Stimulated activated CD4-positive, alpha-beta T cell treated with anti-CD3 and anti-CD28 coated beads, Interleukin-4, amount 100 ng/mL, for 48 hours (primary cell): ENCODE data around the gene PRKG1.

Source experiments
- DNase-seq, 2 donors: peaks; one replicate each; pipeline ENCODE4 v3.0.0-alpha.2; 2020; ENCODE audit warnings: low read depth in 2 of 2

PRKG1 gene

GRCh38 chr10:51074238-51075028, at the start of gene PRKG1:
Gene PRKG1 (plus strand): TSS chr10:51074487.
- no peak for DNase-seq

GRCh38 chr10:51028420-51028819, 45.9 kb upstream of the PRKG1 start:
- DNase-seq, result no peak

GRCh38 chr10:51029172-51029641, 45.1 kb upstream of the PRKG1 start:
- no peak for DNase-seq

GRCh38 chr10:51030480-51030879, 43.8 kb upstream of the PRKG1 start:
- no peak for DNase-seq

- DNase-seq, result no peak
Observed at GRCh38 chr10:51031950-51032349, 42.3 kb upstream of the PRKG1 start.

GRCh38 chr10:51034769-51035168, 39.5 kb upstream of the PRKG1 start:
- DNase-seq, result no peak

GRCh38 chr10:51035344-51035743, 38.9 kb upstream of the PRKG1 start:
- no peak for DNase-seq

GRCh38 chr10:51045871-51046270, 28.4 kb upstream of the PRKG1 start:
- DNase-seq, result no peak

- DNase-seq, result no peak
Observed at GRCh38 chr10:51046654-51047053, 27.6 kb upstream of the PRKG1 start.

- no peak for DNase-seq
Observed at GRCh38 chr10:51047857-51048256, 26.4 kb upstream of the PRKG1 start.

GRCh38 chr10:51048792-51049191, 25.5 kb upstream of the PRKG1 start:
- DNase-seq, result no peak

GRCh38 chr10:51052163-51052562, 22.1 kb upstream of the PRKG1 start:
- no peak for DNase-seq

GRCh38 chr10:51057925-51058324, 16.4 kb upstream of the PRKG1 start:
- DNase-seq, result no peak

- no peak for DNase-seq
Observed at GRCh38 chr10:51063166-51063565, 11.1 kb upstream of the PRKG1 start.

GRCh38 chr10:51063659-51064535, 10.4 kb upstream of the PRKG1 start:
- no peak for DNase-seq

GRCh38 chr10:51066231-51066630, 8.1 kb upstream of the PRKG1 start:
- DNase-seq, result no peak

GRCh38 chr10:51072210-51072609, 2.1 kb upstream of the PRKG1 start:
- no peak for DNase-seq

GRCh38 chr10:51072921-51073434, 1.3 kb upstream of the PRKG1 start:
- no peak for DNase-seq

GRCh38 chr10:51073453-51074237, 642 bp upstream of the PRKG1 start:
- DNase-seq, result no peak

- no peak for DNase-seq
Observed at GRCh38 chr10:51075043-51075872, 971 bp downstream of the PRKG1 start.

- DNase-seq, result no peak
Observed at GRCh38 chr10:51075873-51076229, 1.6 kb downstream of the PRKG1 start.
